SK-N-SH (cell line): ENCODE results near the gene ADAMTS19. TPM values are rescaled to one million over a fixed set of nuclear protein-coding genes. Genes with fewer than 3 reads are reported as not detected.

Source experiments
- CTCF ChIA-PET: fragments of 300-600, 350-600 bp; formaldehyde crosslinking; extraction: SDS; loops from one replicate; lab custom pipeline; 2021; lab: Yijun Ruan, JAX
- POLR2A ChIA-PET: fragments of 350-600 bp; sonication (Branson Sonifier 250); formaldehyde crosslinking; extraction: SDS; loops from one replicate; lab custom pipeline; 2020; ENCODE audit warnings: antibody characterized with exemption, inconsistent platforms; lab: Yijun Ruan, JAX
- DNase-seq: peaks from one replicate; pipeline ENCODE4 v3.0.0; 2012
- H2AFZ ChIP-seq: fragments of 200-600 bp; sonication (generic); 2 replicates; pipeline ENCODE4 v1.8.1; 2016; ENCODE audit warnings: antibody characterized with exemption, mild to moderate bottlenecking, low read depth
- H3F3A ChIP-seq: fragments of 200-600 bp; sonication (generic); replicated peaks from 2 replicates; pipeline ENCODE3; 2016; ENCODE audit warnings: antibody characterized with exemption, mild to moderate bottlenecking; ENCODE audit not compliant: insufficient read depth
- H3K27ac ChIP-seq, 2 experiments: fragments of 200-500 bp in 1 of 2; fragments of 200-600 bp in 1 of 2; sonication (Bioruptor generic) in 1 of 2; sonication (generic), shearing (Covaris generic) in 1 of 2; 2 replicates each; pipeline versions ENCODE4 v1.5.1 to v1.6.1; 2014 to 2016; ENCODE audit warnings: low read depth in 2 of 2, inconsistent platforms in 1 of 2, low read length in 1 of 2, mild to moderate bottlenecking in 1 of 2, mixed read lengths in 1 of 2
- H3K27me3 ChIP-seq: fragments of 200-600 bp; sonication (generic), shearing (Covaris generic); 2 replicates; pipeline ENCODE4 v1.6.1; 2016; ENCODE audit warnings: mixed run types; ENCODE audit not compliant: insufficient read depth
- H3K36me3 ChIP-seq, 2 experiments: fragments of 200-500 bp in 1 of 2; fragments of 200-600 bp in 1 of 2; sonication (Bioruptor generic) in 1 of 2; sonication (generic) in 1 of 2; replicated peaks in 1 of 2; 2 replicates each; pipeline versions ENCODE3 to v1.5.1; 2014 to 2016; ENCODE audit warnings: low read length in 1 of 2, mild to moderate bottlenecking in 1 of 2; ENCODE audit not compliant: insufficient read depth in 2 of 2, control insufficient read depth in 1 of 2
- H3K4me1 ChIP-seq, 2 experiments: fragments of 200-500 bp in 1 of 2; fragments of 200-600 bp in 1 of 2; sonication (Bioruptor generic) in 1 of 2; sonication (generic), shearing (Covaris generic) in 1 of 2; 2 replicates each; pipeline versions ENCODE4 v1.5.1 to v1.6.1; 2014 to 2016; ENCODE audit warnings: low read depth in 1 of 2, low read length in 1 of 2, mixed run types in 1 of 2; ENCODE audit not compliant: insufficient read depth in 2 of 2, control insufficient read depth in 1 of 2
- H3K4me2 ChIP-seq: fragments of 200-600 bp; sonication (generic), shearing (Covaris generic); 2 replicates; pipeline ENCODE4 v1.6.1; 2017; ENCODE audit warnings: mixed run types
- H3K4me3 ChIP-seq, 2 experiments: fragments of 200-500 bp in 1 of 2; fragments of 200-600 bp in 1 of 2; sonication (Bioruptor generic) in 1 of 2; sonication (generic), shearing (Covaris generic) in 1 of 2; 2 replicates each; pipeline versions ENCODE4 v1.5.1 to v1.8.1; 2014 to 2016; ENCODE audit warnings: low read depth in 2 of 2, inconsistent platforms in 1 of 2, low read length in 1 of 2, mild to moderate bottlenecking in 1 of 2, mixed read lengths in 1 of 2, moderate library complexity in 1 of 2
- H3K79me2 ChIP-seq: fragments of 200-600 bp; sonication (generic); 2 replicates; pipeline ENCODE4 v1.8.1; 2017; ENCODE audit warnings: mild to moderate bottlenecking; ENCODE audit not compliant: insufficient read depth
- H3K9ac ChIP-seq: fragments of 200-600 bp; sonication (generic); 2 replicates; pipeline ENCODE4 v1.6.1; 2017; ENCODE audit warnings: mixed run types
- H3K9me2 ChIP-seq: fragments of 200-600 bp; sonication (generic); 2 replicates; pipeline ENCODE4 v1.6.1; 2017; ENCODE audit warnings: mixed run types
- H3K9me3 ChIP-seq: fragments of 200-600 bp; sonication (generic); 2 replicates; pipeline ENCODE4 v1.6.1; 2017; ENCODE audit warnings: mixed run types, mild to moderate bottlenecking, moderate library complexity
- H4K20me1 ChIP-seq: fragments of 200-600 bp; sonication (generic); 2 replicates; pipeline ENCODE4 v1.6.1; 2017; ENCODE audit warnings: mild to moderate bottlenecking, mixed run types; ENCODE audit not compliant: insufficient read depth
- ELF1 ChIP-seq: IDR thresholded peaks from 2 replicates; pipeline ENCODE4 v1.4.0; 2012
- FOXJ3 ChIP-seq: sonication (generic); formaldehyde crosslinking; IDR thresholded peaks from 2 replicates; pipeline ENCODE4 v1.5.1; 2020; ENCODE audit warnings: mild to moderate bottlenecking, missing genetic modification reagents
- GATA2 ChIP-seq: sonication (generic); formaldehyde crosslinking; IDR thresholded peaks from 2 replicates; pipeline ENCODE4 v1.5.0; 2020; ENCODE audit warnings: mild to moderate bottlenecking, missing genetic modification reagents
- IRF3 ChIP-seq: fragments of 150-350 bp; IDR thresholded peaks from 2 replicates; pipeline ENCODE4 v1.6.1; 2016; ENCODE audit warnings: mild to moderate bottlenecking, low read depth, low read length
- JUND ChIP-seq: IDR thresholded peaks from 2 replicates; pipeline ENCODE4 v1.4.0; 2012
- MEF2A ChIP-seq: IDR thresholded peaks from 2 replicates; pipeline ENCODE4 v1.4.0; 2012; ENCODE audit warnings: low read depth, borderline replicate concordance
- MXI1 ChIP-seq: IDR thresholded peaks from 2 replicates; pipeline ENCODE4 v1.6.1; 2012; ENCODE audit warnings: mild to moderate bottlenecking, low read depth, low read length, improper control_type of control experiment
- RAD21 ChIP-seq: IDR thresholded peaks from 2 replicates; pipeline ENCODE4 v1.6.1; 2012; ENCODE audit warnings: mild to moderate bottlenecking, low read length
- RCOR1 ChIP-seq: fragments of 150-350 bp; IDR thresholded peaks from 2 replicates; pipeline ENCODE4 v1.6.1; 2017; ENCODE audit warnings: antibody characterized with exemption, low read length
- RXRA ChIP-seq: IDR thresholded peaks from 2 replicates; pipeline ENCODE4 v1.4.0; 2012; ENCODE audit warnings: low read depth, mild to moderate bottlenecking, borderline replicate concordance
- SIN3A ChIP-seq: IDR thresholded peaks from 2 replicates; pipeline ENCODE4 v1.6.1; 2012; ENCODE audit warnings: low read depth, mild to moderate bottlenecking, low read length, moderate library complexity, borderline replicate concordance
- TAF1 ChIP-seq: IDR thresholded peaks from 2 replicates; pipeline ENCODE4 v1.6.1; 2012; ENCODE audit warnings: low read depth, mild to moderate bottlenecking, low read length, moderate library complexity, borderline replicate concordance
- YY1 ChIP-seq: IDR thresholded peaks from 2 replicates; pipeline ENCODE4 v1.4.0; 2012; ENCODE audit warnings: low read depth, mild to moderate bottlenecking
- WGBS: methylation state at CpG from one replicate; pipeline ENCODE4 v1.1.6; 2017; ENCODE audit warnings: low lambda C conversion rate; 5-methylcytosine and 5-hydroxymethylcytosine counted together
- polyA plus RNA-seq, 3 experiments: library from polyadenylated mRNA; depleted of rRNA; stranded (reverse); fragments of >200 nt; gene quantifications; 2 replicates each; pipeline ENCODE4 v1.2.3, GENCODE V29; 2012
- TF ChIP-seq, protein P1 (sequence below): IDR thresholded peaks from 2 replicates; pipeline ENCODE4 v1.4.0; 2012; ENCODE audit warnings: low read depth
- TF ChIP-seq, protein P2 (sequence below): IDR thresholded peaks from 2 replicates; pipeline ENCODE4 v1.4.0; 2012; ENCODE audit warnings: low read depth, borderline replicate concordance
- TF ChIP-seq, protein P3 (sequence below): fragments of 150-350 bp; IDR thresholded peaks from 2 replicates; pipeline ENCODE4 v1.6.1; 2017; ENCODE audit warnings: antibody characterized with exemption, low read length, low read depth, borderline replicate concordance
- TF ChIP-seq, protein P4 (sequence below): IDR thresholded peaks from 2 replicates; pipeline ENCODE4; 2012

The ADAMTS19 gene
- polyA plus RNA-seq, 1 of the 3 experiments (the other 2 are of a cell fraction) = 0.10 TPM

DNA sequence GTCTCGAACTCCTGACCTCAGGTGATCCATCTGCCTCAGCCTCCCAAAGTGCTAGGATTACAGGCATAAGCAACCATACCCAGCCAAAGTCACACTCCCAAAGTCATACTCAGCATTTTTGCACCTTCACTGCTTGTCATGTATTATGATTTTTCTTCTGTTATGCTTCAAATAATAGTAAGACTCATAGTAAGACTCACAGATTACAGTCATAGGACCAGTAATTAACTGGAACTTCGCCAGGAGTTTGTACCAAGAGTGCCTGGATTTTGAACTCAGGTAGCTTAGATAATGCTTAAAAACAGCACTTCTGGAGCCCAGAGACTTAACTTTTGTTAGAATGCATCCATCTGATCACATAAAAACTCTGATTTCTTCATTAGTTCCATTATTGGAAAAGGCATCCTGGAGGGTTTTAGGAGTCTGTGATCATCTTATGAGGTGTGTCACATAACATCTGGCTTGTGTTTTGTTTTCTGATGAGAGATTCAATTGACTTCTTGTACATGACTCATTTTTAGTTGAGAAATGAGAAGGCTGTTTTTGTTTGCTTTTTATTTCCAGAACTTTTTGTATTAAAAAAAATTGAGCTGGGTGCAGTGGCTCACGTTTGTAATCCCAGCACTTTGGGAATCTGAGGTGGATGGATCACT, 131.5 kb downstream of the ADAMTS19 start:
- no peak overlapping the region for H2AFZ ChIP-seq
- no peaks in the 10 kb centered on the region for H3K36me3 ChIP-seq
- H3K27me3 ChIP-seq = no peaks in the 10 kb centered on the region
- ChIA-PET CTCF (interaction anchor here (0.7 kb wide), 1 partner anchor 998 kb away, joined by 3 read pairs; no protein-coding TSS in a partner anchor), POLR2A (no interaction called here)
- TF ChIP-seq GATA2 (CRISPR knock-in tag) = no peak
- TF ChIP-seq RXRA = no peak
- TF ChIP-seq YY1 = no peak
- no peak for TF ChIP-seq MEF2A
- no peak for TF ChIP-seq ELF1
- no peak for TF ChIP-seq MXI1
- TF ChIP-seq RCOR1 = no peak
- TF ChIP-seq, protein P1, sequence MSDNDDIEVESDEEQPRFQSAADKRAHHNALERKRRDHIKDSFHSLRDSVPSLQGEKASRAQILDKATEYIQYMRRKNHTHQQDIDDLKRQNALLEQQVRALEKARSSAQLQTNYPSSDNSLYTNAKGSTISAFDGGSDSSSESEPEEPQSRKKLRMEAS = no peak
- no peak for TF ChIP-seq FOXJ3 (CRISPR knock-in tag)
- TF ChIP-seq JUND = no peak
- no peak for TF ChIP-seq IRF3
- TF ChIP-seq SIN3A = no peak
- TF ChIP-seq, protein P2, sequence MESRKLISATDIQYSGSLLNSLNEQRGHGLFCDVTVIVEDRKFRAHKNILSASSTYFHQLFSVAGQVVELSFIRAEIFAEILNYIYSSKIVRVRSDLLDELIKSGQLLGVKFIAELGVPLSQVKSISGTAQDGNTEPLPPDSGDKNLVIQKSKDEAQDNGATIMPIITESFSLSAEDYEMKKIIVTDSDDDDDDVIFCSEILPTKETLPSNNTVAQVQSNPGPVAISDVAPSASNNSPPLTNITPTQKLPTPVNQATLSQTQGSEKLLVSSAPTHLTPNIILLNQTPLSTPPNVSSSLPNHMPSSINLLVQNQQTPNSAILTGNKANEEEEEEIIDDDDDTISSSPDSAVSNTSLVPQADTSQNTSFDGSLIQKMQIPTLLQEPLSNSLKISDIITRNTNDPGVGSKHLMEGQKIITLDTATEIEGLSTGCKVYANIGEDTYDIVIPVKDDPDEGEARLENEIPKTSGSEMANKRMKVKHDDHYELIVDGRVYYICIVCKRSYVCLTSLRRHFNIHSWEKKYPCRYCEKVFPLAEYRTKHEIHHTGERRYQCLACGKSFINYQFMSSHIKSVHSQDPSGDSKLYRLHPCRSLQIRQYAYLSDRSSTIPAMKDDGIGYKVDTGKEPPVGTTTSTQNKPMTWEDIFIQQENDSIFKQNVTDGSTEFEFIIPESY = no peak
- TF ChIP-seq TAF1 = no peak
- TF ChIP-seq, protein P3, sequence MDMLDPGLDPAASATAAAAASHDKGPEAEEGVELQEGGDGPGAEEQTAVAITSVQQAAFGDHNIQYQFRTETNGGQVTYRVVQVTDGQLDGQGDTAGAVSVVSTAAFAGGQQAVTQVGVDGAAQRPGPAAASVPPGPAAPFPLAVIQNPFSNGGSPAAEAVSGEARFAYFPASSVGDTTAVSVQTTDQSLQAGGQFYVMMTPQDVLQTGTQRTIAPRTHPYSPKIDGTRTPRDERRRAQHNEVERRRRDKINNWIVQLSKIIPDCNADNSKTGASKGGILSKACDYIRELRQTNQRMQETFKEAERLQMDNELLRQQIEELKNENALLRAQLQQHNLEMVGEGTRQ = no peak
- TF ChIP-seq RAD21 = no peak
- TF ChIP-seq, protein P4, sequence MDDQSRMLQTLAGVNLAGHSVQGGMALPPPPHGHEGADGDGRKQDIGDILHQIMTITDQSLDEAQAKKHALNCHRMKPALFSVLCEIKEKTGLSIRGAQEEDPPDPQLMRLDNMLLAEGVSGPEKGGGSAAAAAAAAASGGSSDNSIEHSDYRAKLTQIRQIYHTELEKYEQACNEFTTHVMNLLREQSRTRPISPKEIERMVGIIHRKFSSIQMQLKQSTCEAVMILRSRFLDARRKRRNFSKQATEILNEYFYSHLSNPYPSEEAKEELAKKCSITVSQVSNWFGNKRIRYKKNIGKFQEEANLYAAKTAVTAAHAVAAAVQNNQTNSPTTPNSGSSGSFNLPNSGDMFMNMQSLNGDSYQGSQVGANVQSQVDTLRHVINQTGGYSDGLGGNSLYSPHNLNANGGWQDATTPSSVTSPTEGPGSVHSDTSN = no peak
- H3F3A ChIP-seq = no peaks in the 10 kb centered on the region
- H3K9me3 ChIP-seq = no peaks in the 10 kb centered on the region
- no peaks in the 10 kb centered on the region for H3K9me2 ChIP-seq
- H3K4me3 ChIP-seq = no peak overlapping the region
- H3K4me2 ChIP-seq = no peak overlapping the region
- no peak overlapping the region for H3K9ac ChIP-seq
- WGBS = 0% methylated on average over 2 of the region's 3 CpGs
- H4K20me1 ChIP-seq = no peaks in the 10 kb centered on the region
- no peak for DNase-seq
- H3K27ac ChIP-seq = no peak overlapping the region
- no peaks in the 10 kb centered on the region for H3K79me2 ChIP-seq
- H3K4me1 ChIP-seq = no peaks in the 10 kb centered on the region
